Epithelial cell of esophagus (primary cell): Measurements from ENCODE around the gene PTGIR.

Source experiments
- DNase-seq: peaks from one replicate; pipeline ENCODE4 v3.0.0; 2010; ENCODE audit warnings: low read depth
- H3K4me3 ChIP-seq: 2 replicates; pipeline ENCODE4 v1.5.1; 2011; ENCODE audit warnings: mild to moderate bottlenecking, low read length, control low read depth
- TF ChIP-seq, protein P1 (sequence below): IDR thresholded peaks from 2 replicates; pipeline ENCODE4 v1.5.1; 2011; ENCODE audit warnings: low read depth, mild to moderate bottlenecking, low read length, control low read depth, inconsistent platforms; ENCODE audit not compliant: insufficient read depth; ENCODE audit errors: missing control alignments

PTGIR gene

DNA sequence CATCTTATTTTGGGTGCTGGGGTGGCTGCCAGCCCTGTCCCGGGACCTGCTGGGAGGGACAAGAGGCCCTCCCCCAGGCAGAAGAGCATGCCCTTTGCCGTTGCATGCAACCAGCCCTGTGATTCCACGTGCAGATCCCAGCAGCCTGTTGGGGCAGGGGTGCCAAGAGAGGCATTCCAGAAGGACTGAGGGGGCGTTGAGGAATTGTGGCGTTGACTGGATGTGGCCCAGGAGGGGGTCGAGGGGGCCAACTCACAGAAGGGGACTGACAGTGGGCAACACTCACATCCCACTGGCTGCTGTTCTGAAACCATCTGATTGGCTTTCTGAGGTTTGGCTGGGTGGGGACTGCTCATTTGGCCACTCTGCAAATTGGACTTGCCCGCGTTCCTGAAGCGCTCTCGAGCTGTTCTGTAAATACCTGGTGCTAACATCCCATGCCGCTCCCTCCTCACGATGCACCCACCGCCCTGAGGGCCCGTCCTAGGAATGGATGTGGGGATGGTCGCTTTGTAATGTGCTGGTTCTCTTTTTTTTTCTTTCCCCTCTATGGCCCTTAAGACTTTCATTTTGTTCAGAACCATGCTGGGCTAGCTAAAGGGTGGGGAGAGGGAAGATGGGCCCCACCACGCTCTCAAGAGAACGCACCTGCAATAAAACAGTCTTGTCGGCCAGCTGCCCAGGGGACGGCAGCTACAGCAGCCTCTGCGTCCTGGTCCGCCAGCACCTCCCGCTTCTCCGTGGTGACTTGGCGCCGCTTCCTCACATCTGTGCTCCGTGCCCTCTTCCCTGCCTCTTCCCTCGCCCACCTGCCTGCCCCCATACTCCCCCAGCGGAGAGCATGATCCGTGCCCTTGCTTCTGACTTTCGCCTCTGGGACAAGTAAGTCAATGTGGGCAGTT lies 15.1 kb downstream of the PTGIR start:
- no peak overlapping the region for H3K4me3 ChIP-seq
- DNase-seq = no peak
- TF ChIP-seq, protein P1, sequence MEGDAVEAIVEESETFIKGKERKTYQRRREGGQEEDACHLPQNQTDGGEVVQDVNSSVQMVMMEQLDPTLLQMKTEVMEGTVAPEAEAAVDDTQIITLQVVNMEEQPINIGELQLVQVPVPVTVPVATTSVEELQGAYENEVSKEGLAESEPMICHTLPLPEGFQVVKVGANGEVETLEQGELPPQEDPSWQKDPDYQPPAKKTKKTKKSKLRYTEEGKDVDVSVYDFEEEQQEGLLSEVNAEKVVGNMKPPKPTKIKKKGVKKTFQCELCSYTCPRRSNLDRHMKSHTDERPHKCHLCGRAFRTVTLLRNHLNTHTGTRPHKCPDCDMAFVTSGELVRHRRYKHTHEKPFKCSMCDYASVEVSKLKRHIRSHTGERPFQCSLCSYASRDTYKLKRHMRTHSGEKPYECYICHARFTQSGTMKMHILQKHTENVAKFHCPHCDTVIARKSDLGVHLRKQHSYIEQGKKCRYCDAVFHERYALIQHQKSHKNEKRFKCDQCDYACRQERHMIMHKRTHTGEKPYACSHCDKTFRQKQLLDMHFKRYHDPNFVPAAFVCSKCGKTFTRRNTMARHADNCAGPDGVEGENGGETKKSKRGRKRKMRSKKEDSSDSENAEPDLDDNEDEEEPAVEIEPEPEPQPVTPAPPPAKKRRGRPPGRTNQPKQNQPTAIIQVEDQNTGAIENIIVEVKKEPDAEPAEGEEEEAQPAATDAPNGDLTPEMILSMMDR = no peak

DNA sequence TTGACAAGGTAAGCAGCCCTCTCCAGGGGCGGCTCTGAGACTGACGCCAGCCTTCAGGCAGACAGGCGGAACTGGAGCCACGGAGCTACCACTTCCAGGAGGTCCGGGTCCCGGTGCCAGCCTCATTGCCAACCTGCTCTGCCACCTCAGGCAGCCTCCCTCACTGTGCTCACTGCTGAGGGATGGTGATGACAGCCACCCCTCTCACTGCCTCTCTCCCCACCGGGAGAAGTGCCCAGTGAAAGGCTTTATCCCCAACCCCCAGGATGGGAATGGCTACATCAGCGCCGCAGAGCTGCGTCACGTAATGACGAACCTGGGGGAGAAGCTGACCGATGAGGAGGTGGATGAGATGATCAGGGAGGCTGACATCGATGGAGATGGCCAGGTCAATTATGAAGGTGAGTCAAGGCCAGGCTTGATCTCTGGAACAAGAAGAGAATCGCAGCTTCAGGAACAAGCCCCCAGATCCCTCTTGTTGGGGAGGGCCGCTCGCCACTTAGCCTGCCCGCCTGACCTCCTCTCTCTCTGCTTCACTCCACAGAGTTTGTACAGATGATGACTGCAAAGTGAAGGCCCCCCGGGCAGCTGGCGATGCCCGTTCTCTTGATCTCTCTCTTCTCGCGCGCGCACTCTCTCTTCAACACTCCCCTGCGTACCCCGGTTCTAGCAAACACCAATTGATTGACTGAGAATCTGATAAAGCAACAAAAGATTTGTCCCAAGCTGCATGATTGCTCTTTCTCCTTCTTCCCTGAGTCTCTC lies 16.1 kb downstream of the PTGIR start:
- no peak overlapping the region for H3K4me3 ChIP-seq
- TF ChIP-seq, protein P1 = no peak
- no peak for DNase-seq

DNA sequence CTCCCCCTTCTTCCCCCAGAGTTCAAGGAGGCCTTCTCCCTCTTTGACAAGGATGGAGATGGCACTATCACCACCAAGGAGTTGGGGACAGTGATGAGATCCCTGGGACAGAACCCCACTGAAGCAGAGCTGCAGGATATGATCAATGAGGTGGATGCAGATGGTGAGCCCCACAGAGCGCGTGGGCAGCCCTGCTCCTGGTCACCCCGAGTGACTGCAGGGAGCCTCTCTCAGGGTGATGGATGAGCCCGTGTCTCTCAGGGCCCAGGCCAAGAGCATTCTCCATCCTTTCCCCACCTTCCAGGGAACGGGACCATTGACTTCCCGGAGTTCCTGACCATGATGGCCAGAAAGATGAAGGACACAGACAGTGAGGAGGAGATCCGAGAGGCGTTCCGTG lies 16.7 kb downstream of the PTGIR start:
- DNase-seq = no peak
- no peak overlapping the region for H3K4me3 ChIP-seq
- TF ChIP-seq, protein P1 = no peak

DNA sequence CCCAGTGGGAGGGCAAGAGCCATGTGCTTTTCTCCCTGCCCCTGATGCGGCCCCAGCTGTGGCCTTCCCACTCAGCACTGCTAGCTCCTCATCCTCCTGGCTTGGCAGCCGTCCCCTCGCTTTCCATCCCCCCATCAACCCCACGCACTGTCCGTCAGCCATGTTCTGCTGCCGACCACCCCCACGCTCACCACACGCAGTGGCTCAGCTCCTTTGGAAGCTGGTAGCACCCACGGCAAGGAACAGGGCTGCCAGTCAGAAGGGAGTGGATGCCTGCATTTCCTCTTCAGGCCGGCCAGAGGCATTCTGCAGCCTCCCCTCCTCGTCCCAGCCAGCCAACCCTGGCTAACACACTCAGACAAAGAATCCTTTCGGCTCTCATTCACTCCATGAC lies 17.4 kb downstream of the PTGIR start:
- TF ChIP-seq, protein P1 = no peak
- DNase-seq = no peak
- H3K4me3 ChIP-seq = no peak overlapping the region

DNA sequence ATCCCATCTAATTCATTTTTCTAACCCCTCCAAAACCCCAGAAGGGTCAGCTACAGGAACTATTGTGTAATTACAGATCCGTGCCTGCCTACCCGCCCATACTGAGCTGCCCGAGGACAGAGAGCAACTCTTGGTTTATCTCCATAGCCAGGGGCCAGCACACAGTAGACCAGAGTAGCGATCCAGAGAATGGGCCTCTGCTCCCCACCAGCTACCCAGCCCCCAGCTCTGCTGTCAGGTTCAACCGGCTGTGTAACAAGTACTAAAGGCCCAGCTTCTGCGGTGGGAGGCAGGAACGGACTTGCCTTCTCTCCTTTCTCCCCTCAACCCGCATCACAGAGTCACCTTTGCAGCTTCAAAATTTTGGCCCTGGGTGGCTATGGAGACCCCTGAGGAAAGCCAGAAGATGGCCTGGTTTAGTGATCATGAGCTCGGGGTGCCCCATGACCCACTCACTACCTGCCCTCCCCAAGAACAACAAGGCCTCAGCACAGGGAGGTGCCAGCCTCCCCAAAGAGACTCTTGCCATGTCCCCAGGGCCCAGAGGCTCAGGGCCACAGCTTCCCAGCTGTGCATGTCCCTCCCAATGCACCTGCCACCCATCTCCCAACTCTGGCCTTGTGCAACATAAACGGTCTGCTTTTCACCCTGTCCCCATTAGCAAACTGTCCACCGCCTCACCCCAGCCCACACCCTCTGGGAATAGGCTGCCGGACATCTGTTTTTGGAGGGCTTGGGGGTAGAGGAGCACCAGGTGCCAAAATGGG lies 18.0 kb downstream of the PTGIR start:
- H3K4me3 ChIP-seq = no peak overlapping the region
- DNase-seq = peak; percentile 42
- TF ChIP-seq, protein P1 = no peak

DNA sequence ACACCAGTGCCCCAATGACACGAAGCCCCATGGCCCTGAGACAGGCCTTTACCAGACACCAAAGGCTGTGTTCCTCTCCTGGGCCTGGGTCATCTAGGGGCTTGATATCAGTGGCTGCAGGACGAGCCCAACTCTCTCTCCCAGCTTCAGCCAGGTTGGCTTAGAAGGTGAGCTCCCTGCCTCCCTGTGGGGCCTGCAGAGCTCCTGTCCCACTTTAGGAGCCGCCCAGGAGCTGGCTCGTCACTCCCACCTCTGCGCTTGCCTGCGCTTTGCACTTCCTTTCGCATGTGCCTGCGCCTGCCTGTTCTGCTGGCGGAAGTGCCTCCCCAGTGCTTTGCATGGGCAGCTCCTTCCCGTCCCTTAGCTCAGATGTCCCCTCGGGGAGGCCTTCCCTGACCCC lies 18.9 kb downstream of the PTGIR start:
- no peak for DNase-seq
- TF ChIP-seq, protein P1 = no peak
- H3K4me3 ChIP-seq = no peak overlapping the region
